Ammon's horn (tissue), 1 donor: ENCODE data around the gene SNX11.

Source experiments
- DNase-seq: peaks from one replicate; pipeline ENCODE4 v3.0.0-alpha.2; 2016; ENCODE audit warnings: low spot score

The SNX11 gene

GRCh38 chr17:48131216-48131824 lies 23.8 kb downstream of the SNX11 start:
- DNase-seq, result peak; percentile 86

GRCh38 chr17:48132385-48132784 lies 24.8 kb downstream of the SNX11 start:
- DNase-seq, result peak; percentile 42

- DNase-seq, result no peak
Measured at GRCh38 chr17:48134912-48135480, 27.4 kb downstream of the SNX11 start.

GRCh38 chr17:48137656-48138055 lies 30.1 kb downstream of the SNX11 start:
- DNase-seq, result no peak

GRCh38 chr17:48139944-48140343 lies 32.4 kb downstream of the SNX11 start:
- DNase-seq, result peak; percentile 57

- DNase-seq, result no peak
Measured at GRCh38 chr17:48143629-48144028, 36.1 kb downstream of the SNX11 start.

GRCh38 chr17:48144231-48144630 lies 36.7 kb downstream of the SNX11 start:
- DNase-seq, result no peak

- DNase-seq, result no peak
Measured at GRCh38 chr17:48144976-48145798, 37.6 kb downstream of the SNX11 start.

GRCh38 chr17:48148029-48148770 lies 40.6 kb downstream of the SNX11 start:
- no peak for DNase-seq

- no peak for DNase-seq
Measured at GRCh38 chr17:48148854-48149786, 41.6 kb downstream of the SNX11 start.

- DNase-seq, result no peak
Measured at GRCh38 chr17:48149787-48150463, 42.4 kb downstream of the SNX11 start.

GRCh38 chr17:48150597-48151001 lies 43.0 kb downstream of the SNX11 start:
- no peak for DNase-seq

GRCh38 chr17:48151220-48151619 lies 43.7 kb downstream of the SNX11 start:
- no peak for DNase-seq

- no peak for DNase-seq
Measured at GRCh38 chr17:48152289-48152688, 44.7 kb downstream of the SNX11 start.

- no peak for DNase-seq
Measured at GRCh38 chr17:48153691-48154358, 46.3 kb downstream of the SNX11 start.

- DNase-seq, result no peak
Measured at GRCh38 chr17:48155889-48156611, 48.5 kb downstream of the SNX11 start.

- no peak for DNase-seq
Measured at GRCh38 chr17:48159232-48159631, 51.7 kb downstream of the SNX11 start.

- no peak for DNase-seq
Measured at GRCh38 chr17:48160177-48161081, 52.9 kb downstream of the SNX11 start.
